ENCODE results near the gene HOXB9.

Gene HOXB9

GRCh38 chr17:48626245-48627117 is at the start of gene HOXB9:
HOXB9 (minus strand) TSS chr17:48626358; CDS start chr17:48626269, 89 bp downstream.
- no peak for DNase-seq
- intact Hi-C loops (cut with DNase I): no loop called here

GRCh38 chr17:48672340-48672739 is 46.2 kb upstream of the HOXB9 start:
- DNase-seq: no peak
- intact Hi-C loops (cut with DNase I): loop anchor here (2.0 to 5.0 kb wide), 2 partner anchors 120 to 212 kb away; no protein-coding TSS in a partner anchor

GRCh38 chr17:48671697-48672171 is 45.6 kb upstream of the HOXB9 start:
- intact Hi-C loops (cut with DNase I): loop anchor here (2.0 to 5.0 kb wide), 3 partner anchors 121 to 213 kb away; no protein-coding TSS in a partner anchor

GRCh38 chr17:48663134-48663924 is 37.2 kb upstream of the HOXB9 start:
- no peak for DNase-seq
- intact Hi-C loops (cut with DNase I): no loop called here

More at GRCh38 chr17:48671697-48672171, 45.6 kb upstream of the HOXB9 start:
- DNase-seq: peak; percentile 56 to 97 (median 84)

- intact Hi-C loops (cut with DNase I): no loop called here
- DNase-seq: no peak
Observed at GRCh38 chr17:48655913-48656312, 29.8 kb upstream of the HOXB9 start.

GRCh38 chr17:48649741-48650140 is 23.6 kb upstream of the HOXB9 start:
- no peak for DNase-seq
- intact Hi-C loops (cut with DNase I): no loop called here

- no peak for DNase-seq
Observed at GRCh38 chr17:48647963-48648245, 21.7 kb upstream of the HOXB9 start.

GRCh38 chr17:48647103-48647962 is 21.2 kb upstream of the HOXB9 start:
- intact Hi-C loops (cut with DNase I): no loop called here
- no peak for DNase-seq

More at GRCh38 chr17:48647963-48648245, 21.7 kb upstream of the HOXB9 start:
- intact Hi-C loops (cut with DNase I): no loop called here

- no peak for DNase-seq
- intact Hi-C loops (cut with DNase I): no loop called here
Observed at GRCh38 chr17:48646183-48647102, 20.3 kb upstream of the HOXB9 start.

- no peak for DNase-seq
- intact Hi-C loops (cut with DNase I): no loop called here
Observed at GRCh38 chr17:48645639-48646182, 19.6 kb upstream of the HOXB9 start.

- intact Hi-C loops (cut with DNase I): no loop called here
- no peak for DNase-seq
Observed at GRCh38 chr17:48644910-48645557, 18.9 kb upstream of the HOXB9 start.

GRCh38 chr17:48644159-48644558 is 18.0 kb upstream of the HOXB9 start:
- DNase-seq: no peak
- intact Hi-C loops (cut with DNase I): no loop called here

GRCh38 chr17:48643697-48644012 is 17.5 kb upstream of the HOXB9 start:
- no peak for DNase-seq
- intact Hi-C loops (cut with DNase I): no loop called here

- DNase-seq: no peak
- intact Hi-C loops (cut with DNase I): no loop called here
Observed at GRCh38 chr17:48642843-48643696, 16.9 kb upstream of the HOXB9 start.

GRCh38 chr17:48642059-48642842 is 16.1 kb upstream of the HOXB9 start:
- intact Hi-C loops (cut with DNase I): no loop called here
- no peak for DNase-seq

- intact Hi-C loops (cut with DNase I): no loop called here
- no peak for DNase-seq
Observed at GRCh38 chr17:48641541-48642058, 15.4 kb upstream of the HOXB9 start.

- DNase-seq: no peak
- intact Hi-C loops (cut with DNase I): no loop called here
Observed at GRCh38 chr17:48640858-48641180, 14.7 kb upstream of the HOXB9 start.
